Measurements from ENCODE around the gene CDH13.

GRCh38 chr16:83158320-83158957, 531.7 kb downstream of the CDH13 start:
- TF ChIP-seq GMEB1 (CRISPR knock-in tag; IDR thresholded peaks at IDR 0.05), result no peak
- TF ChIP-seq SP1 (CRISPR knock-in tag; IDR thresholded peaks at IDR 0.05), result no peak
- TF ChIP-seq SMARCA4 (IDR thresholded peaks at IDR 0.05), result no peak
- no peak for TF ChIP-seq PREB (CRISPR knock-in tag; IDR thresholded peaks at IDR 0.05)
- no peak for TF ChIP-seq ZFX (CRISPR knock-in tag; IDR thresholded peaks at IDR 0.05)
- TF ChIP-seq E2F8 (IDR thresholded peaks at IDR 0.05; ENCODE audit: low read depth, partially characterized antibody), result no peak
- TF ChIP-seq SMAD3 (CRISPR knock-in tag; conservative IDR thresholded peaks at IDR 0.05), result no peak
- TF ChIP-seq SREBF2 (CRISPR knock-in tag; IDR thresholded peaks at IDR 0.05), result no peak
- no peak for TF ChIP-seq CTCF (IDR thresholded peaks at IDR 0.05 in 2 of 3, conservative IDR thresholded peaks at IDR 0.05 in 1 of 3; ENCODE audit: insufficient read depth in 2 of 3, low read depth in 1 of 3, low read length in 3 of 3)
- no peak for TF ChIP-seq CHD1 (IDR thresholded peaks at IDR 0.05; ENCODE audit: low read length)
- TF ChIP-seq ZNF23 (CRISPR knock-in tag; IDR thresholded peaks at IDR 0.05), result no peak
- no peak for TF ChIP-seq NFE2 (IDR thresholded peaks at IDR 0.05; ENCODE audit: low read depth)

All from K562 (cell line).